HL-60 (cell line): ENCODE data around the gene PUM1.

Source experiments
- DNase-seq, 2 experiments: peaks; one replicate each; pipeline ENCODE4 v3.0.0-alpha.2; 2010 to 2020; ENCODE audit warnings: low read depth in 1 of 2, low spot score in 1 of 2
- H3K27ac ChIP-seq: fragments of 250-450 bp; sonication (Bioruptor Pico); replicated peaks from 2 replicates; pipeline ENCODE4 v1.5.1; 2020; ENCODE audit warnings: mild to moderate bottlenecking, moderate library complexity
- H3K27me3 ChIP-seq: fragments of 250-450 bp; sonication (Bioruptor Pico); 2 replicates; pipeline ENCODE4 v1.5.1; 2021; ENCODE audit warnings: mild to moderate bottlenecking, moderate library complexity; ENCODE audit not compliant: insufficient read depth, poor library complexity, severe bottlenecking
- H3K4me3 ChIP-seq: replicated peaks from 2 replicates; pipeline ENCODE4 v1.5.1; 2011; ENCODE audit warnings: mild to moderate bottlenecking, control low read depth, low read length; ENCODE audit not compliant: insufficient read depth
- GABPA ChIP-seq: IDR thresholded peaks from 2 replicates; pipeline ENCODE4 v1.6.1; 2012; ENCODE audit warnings: low read depth
- POLR2AphosphoS5 ChIP-seq: IDR thresholded peaks from 2 replicates; pipeline ENCODE4 v1.6.1; 2012; ENCODE audit warnings: low read depth
- SPI1 ChIP-seq: IDR thresholded peaks from 2 replicates; pipeline ENCODE4 v1.6.1; 2012; ENCODE audit warnings: low read depth, mild to moderate bottlenecking, borderline replicate concordance
- TF ChIP-seq, protein P1 (sequence below): IDR thresholded peaks from 2 replicates; pipeline ENCODE4 v1.6.1; 2012; ENCODE audit warnings: low read depth; ENCODE audit not compliant: insufficient replicate concordance
- TF ChIP-seq, protein P2 (sequence below): IDR thresholded peaks from one replicate; pipeline ENCODE4 v1.5.1; 2011; ENCODE audit warnings: low read length, control low read depth, inconsistent platforms; ENCODE audit not compliant: insufficient read depth

PUM1 gene

DNA sequence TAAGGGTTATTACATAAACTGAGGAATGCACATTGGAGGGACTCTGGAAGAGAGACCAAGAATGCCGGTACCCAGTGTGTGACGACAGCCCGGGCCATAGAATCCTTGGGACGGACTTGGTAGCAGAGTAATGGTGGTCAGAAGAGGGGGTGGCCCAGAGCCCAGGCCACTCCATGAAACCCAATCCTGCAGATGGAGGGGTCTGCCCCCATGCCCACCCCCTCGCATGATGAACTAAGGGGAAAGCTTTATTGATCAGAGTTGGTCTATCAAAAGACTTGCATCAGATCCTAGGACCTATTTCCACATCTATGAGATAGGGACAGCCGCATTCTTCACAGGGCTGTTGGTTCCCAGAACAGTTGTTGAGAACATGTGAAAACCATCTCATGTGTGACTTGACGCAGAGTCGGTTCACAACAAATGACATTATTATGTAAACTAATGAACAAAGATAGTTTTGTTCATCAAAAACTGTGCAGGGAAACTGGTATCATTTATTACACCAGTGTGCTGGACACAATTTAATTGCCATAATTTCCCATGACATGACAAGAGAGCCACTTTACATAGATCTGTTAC, 135.5 kb downstream of the PUM1 start:
- no peaks in the 10 kb centered on the region for H3K27me3 ChIP-seq
- no peak overlapping the region for H3K27ac ChIP-seq
- no peak for TF ChIP-seq SPI1
- TF ChIP-seq, protein P1, sequence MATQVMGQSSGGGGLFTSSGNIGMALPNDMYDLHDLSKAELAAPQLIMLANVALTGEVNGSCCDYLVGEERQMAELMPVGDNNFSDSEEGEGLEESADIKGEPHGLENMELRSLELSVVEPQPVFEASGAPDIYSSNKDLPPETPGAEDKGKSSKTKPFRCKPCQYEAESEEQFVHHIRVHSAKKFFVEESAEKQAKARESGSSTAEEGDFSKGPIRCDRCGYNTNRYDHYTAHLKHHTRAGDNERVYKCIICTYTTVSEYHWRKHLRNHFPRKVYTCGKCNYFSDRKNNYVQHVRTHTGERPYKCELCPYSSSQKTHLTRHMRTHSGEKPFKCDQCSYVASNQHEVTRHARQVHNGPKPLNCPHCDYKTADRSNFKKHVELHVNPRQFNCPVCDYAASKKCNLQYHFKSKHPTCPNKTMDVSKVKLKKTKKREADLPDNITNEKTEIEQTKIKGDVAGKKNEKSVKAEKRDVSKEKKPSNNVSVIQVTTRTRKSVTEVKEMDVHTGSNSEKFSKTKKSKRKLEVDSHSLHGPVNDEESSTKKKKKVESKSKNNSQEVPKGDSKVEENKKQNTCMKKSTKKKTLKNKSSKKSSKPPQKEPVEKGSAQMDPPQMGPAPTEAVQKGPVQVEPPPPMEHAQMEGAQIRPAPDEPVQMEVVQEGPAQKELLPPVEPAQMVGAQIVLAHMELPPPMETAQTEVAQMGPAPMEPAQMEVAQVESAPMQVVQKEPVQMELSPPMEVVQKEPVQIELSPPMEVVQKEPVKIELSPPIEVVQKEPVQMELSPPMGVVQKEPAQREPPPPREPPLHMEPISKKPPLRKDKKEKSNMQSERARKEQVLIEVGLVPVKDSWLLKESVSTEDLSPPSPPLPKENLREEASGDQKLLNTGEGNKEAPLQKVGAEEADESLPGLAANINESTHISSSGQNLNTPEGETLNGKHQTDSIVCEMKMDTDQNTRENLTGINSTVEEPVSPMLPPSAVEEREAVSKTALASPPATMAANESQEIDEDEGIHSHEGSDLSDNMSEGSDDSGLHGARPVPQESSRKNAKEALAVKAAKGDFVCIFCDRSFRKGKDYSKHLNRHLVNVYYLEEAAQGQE: no peak
- TF ChIP-seq, protein P2, sequence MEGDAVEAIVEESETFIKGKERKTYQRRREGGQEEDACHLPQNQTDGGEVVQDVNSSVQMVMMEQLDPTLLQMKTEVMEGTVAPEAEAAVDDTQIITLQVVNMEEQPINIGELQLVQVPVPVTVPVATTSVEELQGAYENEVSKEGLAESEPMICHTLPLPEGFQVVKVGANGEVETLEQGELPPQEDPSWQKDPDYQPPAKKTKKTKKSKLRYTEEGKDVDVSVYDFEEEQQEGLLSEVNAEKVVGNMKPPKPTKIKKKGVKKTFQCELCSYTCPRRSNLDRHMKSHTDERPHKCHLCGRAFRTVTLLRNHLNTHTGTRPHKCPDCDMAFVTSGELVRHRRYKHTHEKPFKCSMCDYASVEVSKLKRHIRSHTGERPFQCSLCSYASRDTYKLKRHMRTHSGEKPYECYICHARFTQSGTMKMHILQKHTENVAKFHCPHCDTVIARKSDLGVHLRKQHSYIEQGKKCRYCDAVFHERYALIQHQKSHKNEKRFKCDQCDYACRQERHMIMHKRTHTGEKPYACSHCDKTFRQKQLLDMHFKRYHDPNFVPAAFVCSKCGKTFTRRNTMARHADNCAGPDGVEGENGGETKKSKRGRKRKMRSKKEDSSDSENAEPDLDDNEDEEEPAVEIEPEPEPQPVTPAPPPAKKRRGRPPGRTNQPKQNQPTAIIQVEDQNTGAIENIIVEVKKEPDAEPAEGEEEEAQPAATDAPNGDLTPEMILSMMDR: no peak
- no peak for TF ChIP-seq GABPA
- TF ChIP-seq POLR2AphosphoS5: no peak
- H3K4me3 ChIP-seq: no peak overlapping the region
- no peak for DNase-seq

DNA sequence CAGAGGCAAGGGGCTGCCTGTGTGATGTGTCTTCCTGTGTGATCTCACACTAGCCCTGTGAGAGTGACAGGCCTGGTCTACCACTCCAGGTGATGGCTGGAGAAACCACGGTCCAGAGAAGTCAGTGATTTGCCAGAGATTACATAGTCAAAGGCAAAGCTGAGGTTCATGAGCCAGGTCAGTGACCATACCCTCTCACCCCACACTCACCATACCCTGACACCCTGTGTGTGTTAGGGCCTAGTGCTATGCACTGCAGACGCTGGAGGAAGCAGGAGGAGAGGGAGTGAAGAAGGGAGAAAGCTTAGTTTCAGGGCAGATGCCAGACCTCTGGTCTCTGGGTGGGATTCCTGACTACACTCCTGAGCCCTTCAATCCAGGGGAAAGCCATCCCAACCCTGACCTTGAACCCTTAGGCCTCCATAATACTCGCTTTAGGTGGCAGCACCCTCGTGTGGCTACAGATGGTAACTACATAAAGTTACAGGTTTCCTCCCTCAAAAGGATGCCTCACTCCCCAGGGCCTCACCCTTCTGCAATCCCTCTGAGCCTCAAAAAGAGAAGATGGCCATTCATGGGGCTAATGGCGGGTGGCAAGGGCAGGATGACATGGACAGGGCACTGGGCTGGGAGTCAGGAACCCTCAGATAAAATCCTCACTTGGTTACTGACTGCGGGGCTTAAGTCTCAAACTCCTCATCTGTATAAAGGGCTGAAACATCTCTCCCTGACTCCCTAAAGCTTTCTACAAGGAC, 136.2 kb downstream of the PUM1 start:
- Histone ChIP-seq H3K4me3 (no peak overlapping the region), H3K27me3 (no peaks in the 10 kb centered on the region), H3K27ac (no peak overlapping the region)
- peak in 1 of 2 experiments; percentile 65 for DNase-seq
- TF ChIP-seq, protein P2: peak; percentile 29
- TF ChIP-seq, protein P1: no peak

DNA sequence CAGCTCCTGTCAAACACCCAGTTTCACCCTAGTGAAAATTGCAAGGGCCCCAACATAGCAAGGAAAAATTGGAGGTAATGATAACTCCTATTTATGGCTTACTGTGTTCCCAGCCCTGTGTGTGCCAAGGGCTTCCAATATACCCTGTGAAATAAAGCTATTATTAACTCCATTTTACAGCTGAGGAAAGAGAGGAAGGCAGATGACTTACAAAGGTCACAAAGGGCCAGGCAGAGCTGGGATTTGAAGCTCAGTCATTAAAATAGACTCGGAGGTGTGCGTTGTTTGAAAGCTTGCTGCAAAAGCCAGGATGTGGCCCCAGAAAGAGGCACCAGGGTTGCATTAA, 136.8 kb downstream of the PUM1 start:
- Histone ChIP-seq H3K4me3 (no peak overlapping the region), H3K27ac (no peak overlapping the region), H3K27me3 (no peaks in the 10 kb centered on the region)
- TF ChIP-seq, protein P1: no peak
- TF ChIP-seq POLR2AphosphoS5: no peak
- no peak for TF ChIP-seq SPI1
- TF ChIP-seq GABPA: no peak
- TF ChIP-seq, protein P2: no peak
- DNase-seq: no peak
